Caco-2 (cell line): ENCODE results near the gene CCP110. TPM values are rescaled to one million over a fixed set of nuclear protein-coding genes. Genes with fewer than 3 reads are reported as not detected.

Experiments
- BruUV-seq: library from RNA; stranded (reverse); fragments of 400-500 nt; replicated peaks from 2 replicates; lab custom pipeline; 2021; lab: Mats Ljungman, UMichigan
- CTCF ChIA-PET: fragments of 300-600 bp; sonication (Branson Sonifier 250); formaldehyde crosslinking; loops from one replicate; lab custom pipeline; 2022; ENCODE audit warnings: antibody characterized with exemption; lab: Charles Lee
- POLR2A ChIA-PET: fragments of 300-600 bp; sonication (Branson Sonifier 250); formaldehyde crosslinking; loops from one replicate; lab custom pipeline; 2022; ENCODE audit warnings: antibody characterized with exemption; lab: Charles Lee
- DNase-seq, 2 experiments: peaks; one replicate each; pipeline versions ENCODE4 v3.0.0 to v3.0.0-alpha.2; 2020 to 2022
- H3K27me3 ChIP-seq: replicated peaks from 2 replicates; pipeline ENCODE4 v1.6.0; 2011; ENCODE audit warnings: low read length; ENCODE audit not compliant: control insufficient read depth, insufficient read depth
- H3K36me3 ChIP-seq: 2 replicates; pipeline ENCODE4 v1.5.1; 2011; ENCODE audit warnings: low read length; ENCODE audit not compliant: control insufficient read depth, insufficient read depth
- H3K4me1 ChIP-seq: fragments of 250-450 bp; sonication (Bioruptor Pico); 2 replicates; pipeline ENCODE4 v1.5.1; 2020; ENCODE audit warnings: mild to moderate bottlenecking
- H3K4me3 ChIP-seq: 2 replicates; pipeline ENCODE4 v1.5.1; 2011; ENCODE audit warnings: low read depth, mild to moderate bottlenecking, control low read depth, low read length
- H3K9me3 ChIP-seq: fragments of 250-450 bp; sonication (Bioruptor Pico); 2 replicates; pipeline ENCODE4 v1.5.1; 2020; ENCODE audit warnings: mild to moderate bottlenecking, moderate library complexity
- H3K27ac Mint-ChIP-seq: one replicate; pipeline ENCODE4 v1.8.0; 2022; ENCODE audit warnings: mixed read lengths; ENCODE audit not compliant: unreplicated experiment
- H3K27me3 Mint-ChIP-seq: one replicate; pipeline ENCODE4 v1.8.0; 2022; ENCODE audit warnings: mixed read lengths; ENCODE audit not compliant: insufficient read depth, unreplicated experiment
- H3K36me3 Mint-ChIP-seq: one replicate; pipeline ENCODE4 v1.8.0; 2022; ENCODE audit warnings: mild to moderate bottlenecking, mixed read lengths; ENCODE audit not compliant: insufficient read depth, unreplicated experiment
- H3K4me1 Mint-ChIP-seq: one replicate; pipeline ENCODE4 v1.8.0; 2022; ENCODE audit warnings: low read depth, mixed read lengths; ENCODE audit not compliant: unreplicated experiment
- H3K4me3 Mint-ChIP-seq: one replicate; pipeline ENCODE4 v1.8.0; 2022; ENCODE audit warnings: mild to moderate bottlenecking, moderate library complexity, mixed read lengths; ENCODE audit not compliant: unreplicated experiment
- H3K9me3 Mint-ChIP-seq: one replicate; pipeline ENCODE4 v1.8.0; 2022; ENCODE audit warnings: mixed read lengths; ENCODE audit not compliant: unreplicated experiment
- CTCF ChIP-seq, 2 experiments: fragments of 200-600 bp in 1 of 2; IDR thresholded peaks; 1 replicate in 1 of 2; 2 replicates in 1 of 2; pipeline versions ENCODE4 v1.5.1 to v1.8.0; 2011 to 2022; ENCODE audit warnings: antibody characterized with exemption in 1 of 2, control low read depth in 1 of 2, inconsistent platforms in 1 of 2, low read depth in 1 of 2, low read length in 1 of 2, mild to moderate bottlenecking in 1 of 2, moderate library complexity in 1 of 2; ENCODE audit not compliant: insufficient read depth in 1 of 2, severe bottlenecking in 1 of 2, unreplicated experiment in 1 of 2
- intact Hi-C: fragments of 100-400 bp; cut with micrococcal nuclease; formaldehyde crosslinking; loops from one replicate; pipeline ENCODE4 v1.10.0; 2022; ENCODE audit not compliant: unreplicated experiment
- total RNA-seq: library from RNA; stranded (reverse); gene quantifications from 2 replicates; pipeline ENCODE4 v1.2.3, GENCODE V29; 2022

CCP110 gene
- total RNA-seq, 1 experiment from 2014 or later, result 7.5 TPM

GRCh38 chr16:19503461-19504075, 20.2 kb upstream of the CCP110 start:
- H3K4me1 ChIP-seq, result 0 out of 2 replicates have a peak, but pooled peaks cover 4% of the 10 kb centered on the region
- Mint-ChIP-seq H3K9me3 (no peaks in the 10 kb centered on the region), H3K36me3 (peaks cover 36% of the 10 kb centered on the region), H3K27me3 (no peaks in the 10 kb centered on the region), H3K27ac (no peak overlapping the region), H3K4me3 (no peak overlapping the region), H3K4me1 (peaks cover 9% of the 10 kb centered on the region)
- H3K27me3 ChIP-seq, result no peaks in the 10 kb centered on the region
- no TSS peak for BruUV-seq
- intact Hi-C loops, result no loop called here
- DNase-seq, result no peak
- no peak for TF ChIP-seq CTCF (IDR thresholded peaks at IDR 0.05; ENCODE audit: insufficient read depth in 1 of 2, low read depth in 1 of 2, low read length in 1 of 2, severe bottlenecking in 1 of 2, unreplicated experiment in 1 of 2)
- H3K36me3 ChIP-seq, result no peaks in the 10 kb centered on the region; the same call in 1 of the 2 replicates
- ChIA-PET CTCF (interaction anchor here (0.6 to 1.7 kb wide), 3 partner anchors 10 to 117 kb away, joined by 3 to 5 read pairs (median 3); no protein-coding TSS in a partner anchor), POLR2A (no interaction called here)
- no peaks in the 10 kb centered on the region for H3K9me3 ChIP-seq
- no peak overlapping the region for H3K4me3 ChIP-seq

- intact Hi-C loops, result no loop called here
- CTCF ChIA-PET, result interaction anchor here (0.9 kb wide), 1 partner anchor 121 kb away, joined by 3 read pairs; no protein-coding TSS in a partner anchor
- H3K27me3 Mint-ChIP-seq, result no peaks in the 10 kb centered on the region
- Histone ChIP-seq H3K4me3 (no peak overlapping the region), H3K27me3 (no peaks in the 10 kb centered on the region), H3K36me3 (no peaks in the 10 kb centered on the region; the same call in 1 of the 2 replicates), H3K9me3 (no peaks in the 10 kb centered on the region), H3K4me1 (0 out of 2 replicates have a peak, but pooled peaks cover 4% of the 10 kb centered on the region)
- no peak for DNase-seq
- POLR2A ChIA-PET, result no interaction called here
- peaks cover 9% of the 10 kb centered on the region for H3K4me1 Mint-ChIP-seq
- no peaks in the 10 kb centered on the region for H3K9me3 Mint-ChIP-seq
- no peak overlapping the region for H3K4me3 Mint-ChIP-seq
- peaks cover 33% of the 10 kb centered on the region for H3K36me3 Mint-ChIP-seq
- H3K27ac Mint-ChIP-seq, result no peak overlapping the region
- TF ChIP-seq CTCF (IDR thresholded peaks at IDR 0.05; ENCODE audit: insufficient read depth in 1 of 2, low read depth in 1 of 2, low read length in 1 of 2, severe bottlenecking in 1 of 2, unreplicated experiment in 1 of 2), result no peak
- BruUV-seq, result no TSS peak
Observed at GRCh38 chr16:19505600-19506303, 18.0 kb upstream of the CCP110 start.

GRCh38 chr16:19506965-19507364, 16.8 kb upstream of the CCP110 start:
- Mint-ChIP-seq H3K4me3 (no peak overlapping the region), H3K27me3 (no peaks in the 10 kb centered on the region), H3K4me1 (peaks cover 9% of the 10 kb centered on the region), H3K9me3 (no peaks in the 10 kb centered on the region), H3K27ac (no peak overlapping the region), H3K36me3 (peaks cover 31% of the 10 kb centered on the region)
- ChIA-PET CTCF (no interaction called here), POLR2A (no interaction called here)
- no peaks in the 10 kb centered on the region for H3K9me3 ChIP-seq
- no peaks in the 10 kb centered on the region; the same call in 1 of the 2 replicates for H3K36me3 ChIP-seq
- H3K4me1 ChIP-seq, result 0 out of 2 replicates have a peak, but pooled peaks cover 4% of the 10 kb centered on the region
- intact Hi-C loops, result no loop called here
- DNase-seq, result no peak
- H3K4me3 ChIP-seq, result no peak overlapping the region
- TF ChIP-seq CTCF (IDR thresholded peaks at IDR 0.05; ENCODE audit: insufficient read depth in 1 of 2, low read depth in 1 of 2, low read length in 1 of 2, severe bottlenecking in 1 of 2, unreplicated experiment in 1 of 2), result no peak
- no peaks in the 10 kb centered on the region for H3K27me3 ChIP-seq
- no TSS peak for BruUV-seq
